ENCODE data around the gene GATA3.

- TF ChIP-seq EZH2phosphoT487 (IDR thresholded peaks at IDR 0.05; ENCODE audit: low read depth, severe bottlenecking, unreplicated experiment), result no peak
- TF ChIP-seq EZH2 (IDR thresholded peaks at IDR 0.05; ENCODE audit: borderline replicate concordance), result no peak
- TF ChIP-seq CTCF (IDR thresholded peaks at IDR 0.05; ENCODE audit: poor library complexity), result no peak
Observed at GRCh38 chr10:8078027-8078426, 23.5 kb downstream of the GATA3 start.

Measured in hepatocyte (in vitro differentiated cells).